GM18858 (cell line): Measurements from ENCODE around the gene CCDC59.

ENCODE experiments used
- ATAC-seq: cut with Tn5 transposase; IDR thresholded peaks from one replicate; pipeline ENCODE4 v1.9.1; 2021; ENCODE audit not compliant: unreplicated experiment

Gene CCDC59

GRCh38 chr12:82319276-82319675, 38.9 kb downstream of the CCDC59 start:
- no peak for ATAC-seq

GRCh38 chr12:82314406-82314892, 43.7 kb downstream of the CCDC59 start:
- no peak for ATAC-seq
